WTC11 (cell line): ENCODE measurements around the gene LOX. TPM values are rescaled to one million over a fixed set of nuclear protein-coding genes. Genes with fewer than 3 reads are reported as not detected.

Experiments
- ATAC-seq: fragments of 200-7000 bp; cut with Tn5 transposase; 2 replicates; pipeline ENCODE4 v1.10.0; 2021; ENCODE audit warnings: mild to moderate bottlenecking, moderate library complexity
- CTCF ChIA-PET: fragments of 300-600 bp; sonication (Branson Sonifier 250); formaldehyde crosslinking; loops from one replicate; lab custom pipeline; 2021; ENCODE audit warnings: antibody characterized with exemption; lab: Charles Lee
- POLR2A ChIA-PET: fragments of 350-600 bp; sonication (Branson Sonifier 250); formaldehyde crosslinking; loops from one replicate; lab custom pipeline; 2021; ENCODE audit warnings: antibody characterized with exemption; lab: Charles Lee
- DNase-seq: peaks from one replicate; pipeline ENCODE4 v3.0.0; 2021; ENCODE audit warnings: low spot score
- H3K27ac Mint-ChIP-seq: 2 replicates; pipeline ENCODE4 v1.8.0; 2021; ENCODE audit warnings: mixed read lengths
- H3K27me3 Mint-ChIP-seq: 2 replicates; pipeline ENCODE4 v1.8.0; 2021; ENCODE audit warnings: low read depth, mild to moderate bottlenecking, moderate library complexity, mixed read lengths
- H3K36me3 Mint-ChIP-seq: 2 replicates; pipeline ENCODE4 v1.8.0; 2021; ENCODE audit warnings: mixed read lengths
- H3K4me1 Mint-ChIP-seq: 2 replicates; pipeline ENCODE4 v1.8.0; 2022; ENCODE audit warnings: mixed read lengths
- H3K4me3 Mint-ChIP-seq: 2 replicates; pipeline ENCODE4 v1.8.0; 2021; ENCODE audit warnings: mild to moderate bottlenecking, moderate library complexity, mixed read lengths
- H3K9me3 Mint-ChIP-seq: 2 replicates; pipeline ENCODE4 v1.8.0; 2021; ENCODE audit warnings: mixed read lengths
- FOXK1 ChIP-seq: sonication (generic); formaldehyde crosslinking; IDR thresholded peaks from 2 replicates; pipeline ENCODE4 v1.8.0; 2022; ENCODE audit warnings: mild to moderate bottlenecking, moderate library complexity, missing genetic modification reagents
- IRF2 ChIP-seq: sonication (generic); formaldehyde crosslinking; IDR thresholded peaks from 2 replicates; pipeline ENCODE4 v1.8.0; 2022; ENCODE audit warnings: low read depth, missing genetic modification reagents, borderline replicate concordance
- JAZF1 ChIP-seq: fragments of 250-450 bp; sonication (Bioruptor Pico); IDR thresholded peaks from 2 replicates; pipeline ENCODE4 v1.9.0; 2021; ENCODE audit warnings: moderate library complexity, mild to moderate bottlenecking, inconsistent platforms
- NFYB ChIP-seq: sonication (generic); formaldehyde crosslinking; conservative IDR thresholded peaks from 2 replicates; pipeline ENCODE4 v1.8.0; 2022; ENCODE audit warnings: low read depth, missing genetic modification reagents
- PRRX2 ChIP-seq: fragments of 250-450 bp; sonication (Bioruptor Pico); IDR thresholded peaks from 2 replicates; pipeline ENCODE4 v1.8.0; 2021; ENCODE audit warnings: mild to moderate bottlenecking
- SMAD3 ChIP-seq: sonication (generic); formaldehyde crosslinking; IDR thresholded peaks from 2 replicates; pipeline ENCODE4 v1.8.0; 2022; ENCODE audit warnings: missing genetic modification reagents, mild to moderate bottlenecking, borderline replicate concordance
- SOX15 ChIP-seq: fragments of 250-450 bp; sonication (Bioruptor Pico); IDR thresholded peaks from 2 replicates; pipeline ENCODE4 v1.9.0; 2021; ENCODE audit warnings: mild to moderate bottlenecking
- ZNF396 ChIP-seq: fragments of 250-450 bp; sonication (Bioruptor Pico); IDR thresholded peaks from 2 replicates; pipeline ENCODE4 v1.8.0; 2021; ENCODE audit warnings: mild to moderate bottlenecking, moderate library complexity, borderline replicate concordance
- ZNF416 ChIP-seq: fragments of 250-450 bp; sonication (Bioruptor Pico); IDR thresholded peaks from 2 replicates; pipeline ENCODE4 v1.9.0; 2021; ENCODE audit warnings: mild to moderate bottlenecking, inconsistent platforms
- total RNA-seq: library from RNA; stranded (reverse); gene quantifications from 3 replicates; pipeline ENCODE4 v1.2.3, GENCODE V29; 2021
- TF ChIP-seq, protein P1 (sequence below): sonication (generic); formaldehyde crosslinking; IDR thresholded peaks from 2 replicates; pipeline ENCODE4 v1.8.0; 2022; ENCODE audit warnings: mild to moderate bottlenecking, missing genetic modification reagents
- TF ChIP-seq, protein P2 (sequence below): sonication (generic); formaldehyde crosslinking; IDR thresholded peaks from 2 replicates; pipeline ENCODE4 v1.8.1; 2022; ENCODE audit warnings: mild to moderate bottlenecking, moderate library complexity, missing genetic modification reagents
- TF ChIP-seq, protein P3 (sequence below): fragments of 250-450 bp; sonication (Bioruptor Pico); IDR thresholded peaks from 2 replicates; pipeline ENCODE4 v2.1.2; 2022; ENCODE audit warnings: mild to moderate bottlenecking, moderate library complexity
- TF ChIP-seq, protein P4 (sequence below): fragments of 250-450 bp; sonication (Bioruptor Pico); IDR thresholded peaks from 2 replicates; pipeline ENCODE4 v1.9.0; 2021; ENCODE audit warnings: mild to moderate bottlenecking
- TF ChIP-seq, protein P5 (sequence below): sonication (generic); formaldehyde crosslinking; IDR thresholded peaks from 2 replicates; pipeline ENCODE4 v1.8.1; 2022; ENCODE audit warnings: low read depth, missing genetic modification reagents, borderline replicate concordance
- TF ChIP-seq, protein P6 (sequence below): fragments of 250-450 bp; sonication (Bioruptor Pico); IDR thresholded peaks from 2 replicates; pipeline ENCODE4 v1.9.0; 2021; ENCODE audit warnings: mild to moderate bottlenecking
- TF ChIP-seq, protein P7 (sequence below): sonication (generic); formaldehyde crosslinking; IDR thresholded peaks from 2 replicates; pipeline ENCODE4 v1.8.1; 2023; ENCODE audit warnings: mild to moderate bottlenecking, missing genetic modification reagents, moderate library complexity
- TF ChIP-seq, protein P8 (sequence below): sonication (generic); formaldehyde crosslinking; IDR thresholded peaks from 2 replicates; pipeline ENCODE4 v1.8.0; 2022; ENCODE audit warnings: missing genetic modification reagents

The LOX gene
- total RNA-seq, 1 experiment from 2014 or later: 1.3 TPM

DNA sequence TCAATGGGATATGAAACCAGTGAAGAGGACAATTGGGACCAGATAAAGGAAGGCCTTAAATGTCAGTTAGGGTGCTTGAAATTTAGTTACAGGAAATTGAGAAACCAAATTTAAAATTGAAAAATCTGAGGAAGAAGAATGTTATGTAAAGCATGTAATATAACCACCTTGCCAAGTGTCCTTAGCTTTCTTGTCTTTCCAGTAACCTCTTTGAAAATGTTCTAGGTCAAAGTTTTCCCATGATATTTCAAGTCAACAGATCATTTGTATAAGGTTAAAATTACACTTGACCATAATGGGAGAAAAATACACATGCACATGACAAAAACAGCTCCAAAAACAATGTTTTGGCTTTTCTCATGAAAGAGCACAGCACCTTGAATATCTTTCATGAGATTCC lies 21.1 kb downstream of the LOX start:
- Mint-ChIP-seq H3K4me3 (no peak overlapping the region), H3K27ac (no peak overlapping the region), H3K27me3 (no peaks in the 10 kb centered on the region), H3K36me3 (no peaks in the 10 kb centered on the region), H3K4me1 (peaks cover 6% of the 10 kb centered on the region), H3K9me3 (no peaks in the 10 kb centered on the region)
- ChIA-PET CTCF (interaction anchor here (1.1 kb wide), 1 partner anchor 20 kb away, joined by 3 read pairs; no protein-coding TSS in a partner anchor), POLR2A (no interaction called here)
- ATAC-seq (no peak), DNase-seq (no peak)
- TF ChIP-seq JAZF1: no peak
- TF ChIP-seq, protein P1, sequence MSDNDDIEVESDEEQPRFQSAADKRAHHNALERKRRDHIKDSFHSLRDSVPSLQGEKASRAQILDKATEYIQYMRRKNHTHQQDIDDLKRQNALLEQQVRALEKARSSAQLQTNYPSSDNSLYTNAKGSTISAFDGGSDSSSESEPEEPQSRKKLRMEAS (CRISPR knock-in tag): no peak
- TF ChIP-seq, protein P2, sequence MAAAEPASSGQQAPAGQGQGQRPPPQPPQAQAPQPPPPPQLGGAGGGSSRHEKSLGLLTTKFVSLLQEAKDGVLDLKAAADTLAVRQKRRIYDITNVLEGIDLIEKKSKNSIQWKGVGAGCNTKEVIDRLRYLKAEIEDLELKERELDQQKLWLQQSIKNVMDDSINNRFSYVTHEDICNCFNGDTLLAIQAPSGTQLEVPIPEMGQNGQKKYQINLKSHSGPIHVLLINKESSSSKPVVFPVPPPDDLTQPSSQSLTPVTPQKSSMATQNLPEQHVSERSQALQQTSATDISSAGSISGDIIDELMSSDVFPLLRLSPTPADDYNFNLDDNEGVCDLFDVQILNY (CRISPR knock-in tag): no peak
- TF ChIP-seq ZNF416 (CRISPR knock-in tag): no peak
- no peak for TF ChIP-seq PRRX2
- TF ChIP-seq SMAD3 (CRISPR knock-in tag): no peak
- TF ChIP-seq, protein P3, sequence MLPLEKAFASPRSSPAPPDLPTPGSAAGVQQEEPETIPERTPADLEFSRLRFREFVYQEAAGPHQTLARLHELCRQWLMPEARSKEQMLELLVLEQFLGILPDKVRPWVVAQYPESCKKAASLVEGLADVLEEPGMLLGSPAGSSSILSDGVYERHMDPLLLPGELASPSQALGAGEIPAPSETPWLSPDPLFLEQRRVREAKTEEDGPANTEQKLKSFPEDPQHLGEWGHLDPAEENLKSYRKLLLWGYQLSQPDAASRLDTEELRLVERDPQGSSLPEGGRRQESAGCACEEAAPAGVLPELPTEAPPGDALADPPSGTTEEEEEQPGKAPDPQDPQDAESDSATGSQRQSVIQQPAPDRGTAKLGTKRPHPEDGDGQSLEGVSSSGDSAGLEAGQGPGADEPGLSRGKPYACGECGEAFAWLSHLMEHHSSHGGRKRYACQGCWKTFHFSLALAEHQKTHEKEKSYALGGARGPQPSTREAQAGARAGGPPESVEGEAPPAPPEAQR (CRISPR knock-in tag): no peak
- no peak for TF ChIP-seq IRF2 (CRISPR knock-in tag)
- TF ChIP-seq, protein P4, sequence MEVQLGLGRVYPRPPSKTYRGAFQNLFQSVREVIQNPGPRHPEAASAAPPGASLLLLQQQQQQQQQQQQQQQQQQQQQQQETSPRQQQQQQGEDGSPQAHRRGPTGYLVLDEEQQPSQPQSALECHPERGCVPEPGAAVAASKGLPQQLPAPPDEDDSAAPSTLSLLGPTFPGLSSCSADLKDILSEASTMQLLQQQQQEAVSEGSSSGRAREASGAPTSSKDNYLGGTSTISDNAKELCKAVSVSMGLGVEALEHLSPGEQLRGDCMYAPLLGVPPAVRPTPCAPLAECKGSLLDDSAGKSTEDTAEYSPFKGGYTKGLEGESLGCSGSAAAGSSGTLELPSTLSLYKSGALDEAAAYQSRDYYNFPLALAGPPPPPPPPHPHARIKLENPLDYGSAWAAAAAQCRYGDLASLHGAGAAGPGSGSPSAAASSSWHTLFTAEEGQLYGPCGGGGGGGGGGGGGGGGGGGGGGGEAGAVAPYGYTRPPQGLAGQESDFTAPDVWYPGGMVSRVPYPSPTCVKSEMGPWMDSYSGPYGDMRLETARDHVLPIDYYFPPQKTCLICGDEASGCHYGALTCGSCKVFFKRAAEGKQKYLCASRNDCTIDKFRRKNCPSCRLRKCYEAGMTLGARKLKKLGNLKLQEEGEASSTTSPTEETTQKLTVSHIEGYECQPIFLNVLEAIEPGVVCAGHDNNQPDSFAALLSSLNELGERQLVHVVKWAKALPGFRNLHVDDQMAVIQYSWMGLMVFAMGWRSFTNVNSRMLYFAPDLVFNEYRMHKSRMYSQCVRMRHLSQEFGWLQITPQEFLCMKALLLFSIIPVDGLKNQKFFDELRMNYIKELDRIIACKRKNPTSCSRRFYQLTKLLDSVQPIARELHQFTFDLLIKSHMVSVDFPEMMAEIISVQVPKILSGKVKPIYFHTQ: no peak
- TF ChIP-seq, protein P5, sequence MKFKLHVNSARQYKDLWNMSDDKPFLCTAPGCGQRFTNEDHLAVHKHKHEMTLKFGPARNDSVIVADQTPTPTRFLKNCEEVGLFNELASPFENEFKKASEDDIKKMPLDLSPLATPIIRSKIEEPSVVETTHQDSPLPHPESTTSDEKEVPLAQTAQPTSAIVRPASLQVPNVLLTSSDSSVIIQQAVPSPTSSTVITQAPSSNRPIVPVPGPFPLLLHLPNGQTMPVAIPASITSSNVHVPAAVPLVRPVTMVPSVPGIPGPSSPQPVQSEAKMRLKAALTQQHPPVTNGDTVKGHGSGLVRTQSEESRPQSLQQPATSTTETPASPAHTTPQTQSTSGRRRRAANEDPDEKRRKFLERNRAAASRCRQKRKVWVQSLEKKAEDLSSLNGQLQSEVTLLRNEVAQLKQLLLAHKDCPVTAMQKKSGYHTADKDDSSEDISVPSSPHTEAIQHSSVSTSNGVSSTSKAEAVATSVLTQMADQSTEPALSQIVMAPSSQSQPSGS: no peak

DNA sequence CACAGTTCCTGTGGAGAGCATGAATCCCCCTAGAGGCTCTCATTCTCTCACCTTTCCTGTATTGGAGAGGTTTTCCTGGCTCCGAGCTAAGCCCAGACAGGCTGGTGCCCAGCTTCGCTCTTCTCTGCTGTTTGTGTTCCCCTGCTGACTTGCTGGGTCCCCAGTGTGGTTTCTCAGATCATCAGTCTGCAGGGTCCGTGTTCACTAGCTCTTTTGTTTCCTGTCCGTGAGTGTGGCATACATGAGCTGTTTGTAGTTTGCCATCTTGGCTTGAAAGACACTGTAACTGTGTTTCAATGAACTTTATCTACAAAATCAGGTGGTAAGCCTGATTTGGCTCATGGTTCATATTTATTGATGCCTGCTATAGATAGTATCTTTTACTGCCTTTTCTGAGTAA lies 23.8 kb downstream of the LOX start:
- no peaks in the 10 kb centered on the region for H3K9me3 Mint-ChIP-seq
- TF ChIP-seq, protein P6, sequence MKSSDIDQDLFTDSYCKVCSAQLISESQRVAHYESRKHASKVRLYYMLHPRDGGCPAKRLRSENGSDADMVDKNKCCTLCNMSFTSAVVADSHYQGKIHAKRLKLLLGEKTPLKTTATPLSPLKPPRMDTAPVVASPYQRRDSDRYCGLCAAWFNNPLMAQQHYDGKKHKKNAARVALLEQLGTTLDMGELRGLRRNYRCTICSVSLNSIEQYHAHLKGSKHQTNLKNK: no peak
- TF ChIP-seq SOX15 (CRISPR knock-in tag) (no peak), NFYB (CRISPR knock-in tag) (no peak)
- DNase-seq: no peak
- H3K4me1 Mint-ChIP-seq: peaks cover 6% of the 10 kb centered on the region
- no peak overlapping the region for H3K27ac Mint-ChIP-seq
- CTCF ChIA-PET: interaction anchor here (2.1 kb wide), 1 partner anchor 23 kb away, joined by 13 read pairs; the partner anchor contains the start of gene LOX
- H3K27me3 Mint-ChIP-seq: no peaks in the 10 kb centered on the region
- peak; percentile 30 for ATAC-seq
- POLR2A ChIA-PET: no interaction called here
- no peaks in the 10 kb centered on the region for H3K36me3 Mint-ChIP-seq
- no peak overlapping the region for H3K4me3 Mint-ChIP-seq

DNA sequence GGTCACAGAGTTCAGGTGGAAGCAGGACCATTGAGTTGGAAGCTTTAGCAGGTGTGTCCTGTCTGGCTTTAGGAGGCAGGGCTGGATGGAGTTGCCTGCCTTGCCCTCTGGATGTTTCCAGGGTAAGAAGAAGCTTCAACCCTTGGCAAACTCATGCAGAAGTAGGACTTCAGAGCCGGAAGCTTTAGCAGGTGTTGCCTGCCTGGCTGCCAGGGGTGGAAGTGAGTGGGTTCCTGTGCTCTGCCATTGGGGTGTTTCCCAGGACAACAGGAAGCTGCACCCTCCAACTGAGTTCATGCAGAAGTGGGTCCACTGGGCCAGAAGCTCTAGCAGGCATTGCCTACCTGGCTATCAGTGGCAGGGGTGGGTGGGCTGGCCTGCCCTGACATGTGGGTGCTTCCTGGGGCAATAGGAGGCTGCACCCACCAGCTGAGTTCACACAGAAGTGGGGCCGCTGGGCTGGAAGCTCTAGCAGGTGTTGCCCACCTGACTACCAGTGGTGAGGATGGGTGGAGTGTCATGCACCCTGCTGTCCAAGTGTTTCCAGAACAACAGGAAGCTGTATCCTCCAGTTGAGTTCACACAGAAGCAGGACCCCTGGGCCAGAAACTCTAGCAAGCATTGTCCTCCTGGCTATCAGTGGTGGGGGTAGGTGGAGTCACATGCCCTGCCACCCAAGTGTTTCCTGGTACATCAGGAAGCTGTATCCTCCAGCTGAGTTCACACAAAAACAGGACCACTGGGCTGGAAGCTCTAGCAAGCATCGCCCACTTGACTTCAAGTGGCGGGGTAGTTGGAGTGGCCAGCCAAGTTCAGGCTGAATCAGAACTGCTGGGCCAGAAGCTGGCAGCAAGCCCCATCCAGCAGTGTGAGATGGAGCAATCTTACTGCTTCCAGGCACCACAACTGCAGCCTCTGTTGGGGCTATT lies 24.6 kb downstream of the LOX start:
- no peak overlapping the region for H3K4me3 Mint-ChIP-seq
- no peaks in the 10 kb centered on the region for H3K27me3 Mint-ChIP-seq
- ChIA-PET POLR2A (no interaction called here), CTCF (interaction anchor here (2.1 kb wide), 1 partner anchor 24 kb away, joined by 13 read pairs; the partner anchor contains the start of gene LOX)
- no peaks in the 10 kb centered on the region for H3K9me3 Mint-ChIP-seq
- H3K27ac Mint-ChIP-seq: no peak overlapping the region
- H3K4me1 Mint-ChIP-seq: no peaks in the 10 kb centered on the region
- DNase-seq: no peak
- no peaks in the 10 kb centered on the region for H3K36me3 Mint-ChIP-seq
- ATAC-seq: no peak
- TF ChIP-seq ZNF396 (CRISPR knock-in tag) (no peak), FOXK1 (CRISPR knock-in tag) (no peak)
- TF ChIP-seq, protein P7, sequence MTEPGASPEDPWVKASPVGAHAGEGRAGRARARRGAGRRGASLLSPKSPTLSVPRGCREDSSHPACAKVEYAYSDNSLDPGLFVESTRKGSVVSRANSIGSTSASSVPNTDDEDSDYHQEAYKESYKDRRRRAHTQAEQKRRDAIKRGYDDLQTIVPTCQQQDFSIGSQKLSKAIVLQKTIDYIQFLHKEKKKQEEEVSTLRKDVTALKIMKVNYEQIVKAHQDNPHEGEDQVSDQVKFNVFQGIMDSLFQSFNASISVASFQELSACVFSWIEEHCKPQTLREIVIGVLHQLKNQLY (CRISPR knock-in tag): no peak
- TF ChIP-seq, protein P8, sequence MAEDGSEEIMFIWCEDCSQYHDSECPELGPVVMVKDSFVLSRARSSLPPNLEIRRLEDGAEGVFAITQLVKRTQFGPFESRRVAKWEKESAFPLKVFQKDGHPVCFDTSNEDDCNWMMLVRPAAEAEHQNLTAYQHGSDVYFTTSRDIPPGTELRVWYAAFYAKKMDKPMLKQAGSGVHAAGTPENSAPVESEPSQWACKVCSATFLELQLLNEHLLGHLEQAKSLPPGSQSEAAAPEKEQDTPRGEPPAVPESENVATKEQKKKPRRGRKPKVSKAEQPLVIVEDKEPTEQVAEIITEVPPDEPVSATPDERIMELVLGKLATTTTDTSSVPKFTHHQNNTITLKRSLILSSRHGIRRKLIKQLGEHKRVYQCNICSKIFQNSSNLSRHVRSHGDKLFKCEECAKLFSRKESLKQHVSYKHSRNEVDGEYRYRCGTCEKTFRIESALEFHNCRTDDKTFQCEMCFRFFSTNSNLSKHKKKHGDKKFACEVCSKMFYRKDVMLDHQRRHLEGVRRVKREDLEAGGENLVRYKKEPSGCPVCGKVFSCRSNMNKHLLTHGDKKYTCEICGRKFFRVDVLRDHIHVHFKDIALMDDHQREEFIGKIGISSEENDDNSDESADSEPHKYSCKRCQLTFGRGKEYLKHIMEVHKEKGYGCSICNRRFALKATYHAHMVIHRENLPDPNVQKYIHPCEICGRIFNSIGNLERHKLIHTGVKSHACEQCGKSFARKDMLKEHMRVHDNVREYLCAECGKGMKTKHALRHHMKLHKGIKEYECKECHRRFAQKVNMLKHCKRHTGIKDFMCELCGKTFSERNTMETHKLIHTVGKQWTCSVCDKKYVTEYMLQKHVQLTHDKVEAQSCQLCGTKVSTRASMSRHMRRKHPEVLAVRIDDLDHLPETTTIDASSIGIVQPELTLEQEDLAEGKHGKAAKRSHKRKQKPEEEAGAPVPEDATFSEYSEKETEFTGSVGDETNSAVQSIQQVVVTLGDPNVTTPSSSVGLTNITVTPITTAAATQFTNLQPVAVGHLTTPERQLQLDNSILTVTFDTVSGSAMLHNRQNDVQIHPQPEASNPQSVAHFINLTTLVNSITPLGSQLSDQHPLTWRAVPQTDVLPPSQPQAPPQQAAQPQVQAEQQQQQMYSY (CRISPR knock-in tag): no peak
- TF ChIP-seq, protein P5: no peak
